NCI-H1694 (cell line): ENCODE results near the gene PIK3R2.

Experiments
- DNase-seq: peaks from one replicate; lab custom pipeline; 2025; lab: John Stamatoyannopoulos, UW

Gene PIK3R2

DNA sequence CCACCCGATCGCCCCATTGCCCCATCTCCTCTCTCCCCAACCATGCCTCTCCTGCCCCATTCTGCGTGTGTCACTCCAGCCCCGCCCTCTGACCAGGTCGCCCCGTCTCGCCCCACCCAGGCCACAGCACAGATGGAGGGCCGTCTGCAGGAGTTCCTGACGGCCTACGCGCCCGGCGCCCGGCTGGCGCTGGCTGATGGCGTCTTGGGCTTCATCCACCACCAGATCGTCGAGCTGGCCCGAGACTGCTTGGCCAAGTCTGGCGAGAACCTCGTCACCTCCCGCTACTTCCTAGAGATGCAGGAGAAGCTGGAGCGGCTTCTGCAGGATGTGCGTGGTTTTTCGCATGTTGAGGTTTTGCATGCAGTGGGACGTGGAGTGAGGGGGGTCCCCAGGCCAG lies 29.1 kb upstream of the PIK3R2 start:
- DNase-seq = no peak

DNA sequence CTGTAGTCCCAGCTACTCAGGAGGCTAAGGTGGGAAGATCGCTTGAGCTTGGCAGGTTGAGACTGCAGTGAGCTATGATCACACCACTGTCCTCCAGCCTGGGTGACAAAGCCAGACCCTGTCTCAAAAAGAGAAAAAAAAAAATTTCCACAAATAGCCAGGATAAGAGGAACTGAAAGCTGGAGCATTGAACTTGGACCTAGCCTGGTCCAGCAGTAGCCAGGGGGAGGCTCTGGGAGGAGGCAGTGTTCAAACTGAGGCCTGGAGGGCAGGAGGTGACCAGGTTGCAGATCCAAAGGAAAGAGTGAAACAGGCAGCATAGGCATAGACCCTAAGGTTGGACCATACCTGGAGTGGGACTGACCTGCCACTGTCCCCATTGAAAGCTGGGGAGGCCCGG lies 26.9 kb upstream of the PIK3R2 start:
- DNase-seq = no peak

- DNase-seq = no peak
Observed at GRCh38 chr19:18128044-18128443, 24.9 kb upstream of the PIK3R2 start.

DNA sequence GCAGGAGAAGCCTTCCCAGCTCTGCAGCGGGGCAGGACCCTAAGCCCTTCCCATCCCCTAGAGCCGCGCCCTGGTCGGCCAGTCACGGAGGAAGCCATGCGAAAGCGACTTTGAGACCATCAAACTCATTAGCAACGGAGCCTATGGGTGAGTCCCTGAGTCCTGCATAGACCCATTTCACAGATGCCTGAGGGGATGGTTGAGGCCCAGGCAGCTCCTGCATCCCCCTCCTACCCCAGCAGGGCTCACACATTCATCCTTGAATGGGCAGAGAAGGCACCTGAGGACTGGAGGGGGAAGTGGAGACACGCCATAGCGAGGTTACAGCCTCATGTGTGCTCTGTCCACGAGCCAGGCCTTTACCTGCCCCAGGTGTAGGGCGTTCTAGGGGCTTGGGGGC lies 24.2 kb upstream of the PIK3R2 start:
- no peak for DNase-seq

DNA sequence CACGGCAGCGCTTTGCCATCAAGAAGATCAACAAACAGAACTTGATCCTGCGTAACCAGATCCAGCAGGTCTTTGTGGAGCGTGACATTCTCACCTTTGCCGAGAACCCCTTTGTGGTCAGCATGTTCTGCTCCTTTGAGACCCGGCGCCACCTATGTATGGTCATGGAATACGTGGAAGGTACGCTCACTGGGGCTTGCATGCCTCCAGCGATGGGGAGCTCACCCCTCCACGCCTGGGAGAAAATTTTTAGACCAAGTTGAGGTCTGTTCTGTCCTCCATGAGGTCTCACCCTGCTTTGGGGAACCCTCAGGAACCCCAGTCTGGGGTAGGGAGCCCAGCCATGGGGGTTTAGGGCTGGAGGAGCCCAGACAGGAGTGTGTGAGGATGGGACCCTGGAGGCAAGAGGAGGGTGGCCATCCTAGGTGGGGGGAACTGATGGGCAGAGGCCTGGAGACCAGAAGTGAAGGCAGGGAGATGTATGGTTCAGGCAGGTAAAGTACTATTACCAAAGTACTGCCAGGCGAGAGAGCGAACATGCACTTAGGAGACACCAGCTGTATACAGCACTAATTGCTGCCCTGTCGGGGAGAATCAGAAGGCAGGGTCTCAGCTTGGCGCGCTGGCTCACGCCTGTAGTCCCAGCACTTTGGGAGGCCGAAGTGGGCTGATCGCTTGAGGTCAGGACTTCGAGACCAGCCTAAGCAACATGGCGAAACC lies 22.3 kb upstream of the PIK3R2 start:
- no peak for DNase-seq

DNA sequence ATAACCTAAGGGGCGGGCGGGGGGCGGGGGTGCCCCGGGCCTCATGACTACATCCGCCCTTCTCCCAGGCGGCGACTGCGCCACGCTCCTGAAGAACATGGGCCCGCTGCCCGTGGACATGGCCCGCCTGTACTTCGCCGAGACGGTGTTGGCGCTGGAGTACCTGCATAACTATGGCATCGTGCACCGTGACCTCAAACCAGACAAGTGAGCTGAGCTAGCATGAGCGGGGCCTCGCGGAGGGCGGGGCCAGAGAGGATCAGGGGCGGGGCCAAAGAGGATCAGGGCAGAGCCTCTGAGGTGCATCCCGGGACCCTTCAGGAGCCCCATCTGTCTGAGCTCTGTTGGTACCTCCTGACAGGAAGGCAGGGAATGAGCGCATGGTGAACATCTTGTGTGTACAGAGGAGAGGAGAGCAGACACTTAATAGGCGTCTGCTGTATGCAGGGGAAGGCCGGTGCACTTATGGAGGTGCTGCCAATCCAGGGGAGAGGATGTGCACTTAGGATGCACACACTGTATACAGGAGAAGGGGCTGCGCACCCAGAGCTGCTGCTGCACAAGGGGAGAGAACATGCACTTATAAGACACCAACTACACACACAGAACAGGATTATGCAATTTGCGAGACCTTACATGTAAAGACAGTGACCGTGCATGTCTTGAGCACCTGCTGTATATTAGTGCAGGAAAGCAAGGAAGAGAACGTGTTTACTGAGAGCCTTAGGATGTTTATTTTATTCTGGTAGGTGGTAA lies 20.9 kb upstream of the PIK3R2 start:
- no peak for DNase-seq

- DNase-seq = no peak
Observed at GRCh38 chr19:18135712-18136584, 17.0 kb upstream of the PIK3R2 start.

DNA sequence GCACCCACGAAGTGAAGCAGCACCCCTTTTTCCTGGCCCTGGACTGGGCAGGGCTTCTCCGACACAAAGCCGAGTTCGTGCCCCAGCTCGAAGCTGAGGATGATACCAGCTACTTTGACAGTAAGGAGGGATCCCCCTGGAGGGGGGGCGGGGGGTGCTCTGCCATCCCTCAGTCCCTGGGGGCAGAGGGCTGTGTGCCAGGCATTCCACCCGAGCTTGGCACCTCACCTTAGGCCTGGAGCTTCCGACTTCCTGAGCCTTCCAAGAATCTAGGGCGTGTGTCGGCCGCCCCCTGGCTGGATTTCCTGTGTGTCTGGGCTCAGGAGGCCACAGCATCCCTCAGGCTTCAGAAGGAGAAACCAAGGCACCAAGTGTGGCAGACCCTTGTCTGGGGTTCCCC lies 15.7 kb upstream of the PIK3R2 start:
- DNase-seq = no peak

- no peak for DNase-seq
Observed at GRCh38 chr19:18137657-18138339, 15.2 kb upstream of the PIK3R2 start.

GRCh38 chr19:18140473-18140872 lies 12.5 kb upstream of the PIK3R2 start:
- DNase-seq = no peak

- no peak for DNase-seq
Observed at GRCh38 chr19:18141031-18141430, 11.9 kb upstream of the PIK3R2 start.

DNA sequence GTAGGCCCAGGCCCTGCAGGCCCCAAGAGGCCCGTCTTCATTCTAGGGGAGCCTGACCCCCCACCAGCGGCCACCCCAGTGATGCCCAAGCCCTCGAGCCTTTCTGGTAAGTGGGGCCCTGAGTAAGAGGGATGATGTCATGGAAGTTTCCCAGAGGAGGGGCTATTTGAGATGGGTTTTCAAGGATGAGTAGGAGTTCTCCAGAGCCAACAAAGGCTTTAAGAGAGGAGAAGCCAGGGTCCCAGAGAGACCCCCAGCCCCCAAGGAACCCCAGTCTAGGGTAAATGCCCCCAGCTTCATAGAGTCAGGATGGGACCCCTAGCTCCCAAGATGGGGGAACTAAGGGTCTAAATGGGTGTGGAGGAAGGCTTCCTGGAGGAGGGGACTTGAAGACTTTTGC lies 9.1 kb upstream of the PIK3R2 start:
- DNase-seq = no peak

DNA sequence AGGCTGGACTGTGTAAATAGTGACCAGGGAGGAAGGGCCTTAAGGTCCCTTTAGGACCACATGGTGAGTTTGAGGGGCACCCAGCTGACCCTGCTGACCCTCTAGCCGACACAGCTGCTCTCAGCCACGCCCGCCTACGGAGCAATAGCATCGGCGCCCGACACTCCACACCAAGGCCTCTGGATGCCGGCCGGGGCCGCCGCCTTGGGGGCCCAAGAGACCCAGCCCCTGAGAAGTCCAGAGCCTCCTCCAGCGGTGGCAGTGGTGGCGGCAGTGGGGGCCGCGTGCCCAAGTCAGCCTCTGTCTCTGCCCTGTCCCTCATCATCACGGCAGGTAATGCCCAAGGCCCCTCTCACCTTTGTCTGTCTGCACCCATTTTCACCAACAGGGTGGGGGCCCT lies 8.6 kb upstream of the PIK3R2 start:
- no peak for DNase-seq

- no peak for DNase-seq
Observed at GRCh38 chr19:18144906-18145305, 8.1 kb upstream of the PIK3R2 start.

GRCh38 chr19:18145391-18145999 lies 7.5 kb upstream of the PIK3R2 start:
- DNase-seq = no peak

DNA sequence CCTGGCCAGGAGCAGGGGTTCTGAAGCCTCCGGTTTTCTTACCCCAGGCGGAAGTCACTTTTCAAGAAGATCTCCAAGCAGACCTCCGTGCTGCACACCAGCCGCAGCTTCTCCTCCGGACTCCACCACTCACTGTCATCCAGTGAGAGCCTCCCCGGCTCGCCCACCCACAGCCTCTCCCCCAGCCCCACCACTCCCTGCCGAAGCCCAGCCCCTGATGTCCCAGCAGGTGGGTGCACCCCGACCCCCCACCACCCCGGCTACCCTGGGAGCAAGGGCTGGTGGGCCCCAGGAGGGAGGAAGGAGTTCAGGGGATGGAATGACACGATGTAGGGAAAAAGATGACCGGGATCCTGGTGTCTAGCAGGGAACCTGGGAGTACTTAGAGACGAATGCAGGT lies 5.6 kb upstream of the PIK3R2 start:
- no peak for DNase-seq

DNA sequence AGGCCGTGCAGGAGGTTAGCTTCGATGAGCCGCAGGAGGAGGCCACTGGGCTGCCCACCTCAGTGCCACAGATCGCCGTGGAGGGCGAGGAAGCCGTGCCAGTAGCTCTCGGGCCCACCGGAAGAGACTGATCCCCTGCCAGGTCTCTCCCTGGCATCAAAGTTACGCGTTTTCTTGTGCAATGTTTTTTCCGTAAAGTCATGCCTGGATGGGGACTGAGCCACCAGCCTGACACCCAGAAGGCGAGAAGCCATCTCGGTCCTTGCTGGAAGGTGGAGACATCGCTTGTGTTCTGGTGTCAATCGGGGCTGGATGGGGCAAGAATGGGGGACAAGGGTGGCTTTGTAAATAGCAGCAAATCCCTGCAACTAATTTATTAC lies 3.4 kb upstream of the PIK3R2 start:
- no peak for DNase-seq

GRCh38 chr19:18150776-18151624 lies 2.0 kb upstream of the PIK3R2 start:
- DNase-seq = no peak

- DNase-seq = peak; percentile 97
Observed at GRCh38 chr19:18152442-18152816, 534 bp upstream of the PIK3R2 start.

GRCh38 chr19:18153556-18154134 lies 682 bp downstream of the PIK3R2 start:
- DNase-seq = no peak
